Measurements from ENCODE around the gene BBS12. TPM values are rescaled to one million over a fixed set of nuclear protein-coding genes. Genes with fewer than 3 reads are reported as not detected.
A peak's percentile ranks its signal among the peaks of the same experiment; 100 is the strongest.

BBS12 gene
- total and polyA plus RNA-seq, 2 experiments from 2014 or later, result 5.2 to 7.1 TPM

- no peak overlapping the region for H3K4me3 ChIP-seq
- no peak overlapping the region for H2AFZ ChIP-seq
- no peaks in the 10 kb centered on the region for H3K9me2 ChIP-seq (ENCODE audit: insufficient read depth)
- no peak overlapping the region for H3K27ac ChIP-seq
- H3K79me2 ChIP-seq (ENCODE audit: insufficient read depth), result no peaks in the 10 kb centered on the region
- no peaks in the 10 kb centered on the region for H4K20me1 ChIP-seq (ENCODE audit: insufficient read depth)
- no peak overlapping the region for H3K9ac ChIP-seq
- H3K27me3 ChIP-seq (replicated peaks; ENCODE audit: insufficient read depth), result no peaks in the 10 kb centered on the region
- no peak for DNase-seq
- no peaks in the 10 kb centered on the region for H3K36me3 ChIP-seq (ENCODE audit: low read depth)
- in situ Hi-C loops (cut with MboI), result no loop called here
- H3K4me1 ChIP-seq (ENCODE audit: insufficient read depth), result peaks cover 12% of the 10 kb centered on the region; the same call in 1 of the 2 replicates
- 89 to 90% methylated on average over 4 of the region's 4 CpGs for WGBS, 2 experiments (ENCODE audit: low coverage in 1 of 2, low lambda C conversion rate in 2 of 2, missing lambda C conversion rate in 2 of 2)
- no peaks in the 10 kb centered on the region for H3K9me3 ChIP-seq (ENCODE audit: low read depth)
- H3K4me2 ChIP-seq (ENCODE audit: unreplicated experiment), result no peak overlapping the region
- H3F3A ChIP-seq (ENCODE audit: insufficient read depth), result peaks cover 13% of the 10 kb centered on the region; the same call in 1 of the 2 replicates
- no peak for TF ChIP-seq EZH2phosphoT487 (IDR thresholded peaks at IDR 0.05; ENCODE audit: insufficient read depth, low read depth)
- no peak for TF ChIP-seq EZH2 (IDR thresholded peaks at IDR 0.05; ENCODE audit: insufficient read depth, poor library complexity, severe bottlenecking)
These were observed 25.0 kb upstream of the BBS12 start for GRCh38 chr4:122707497-122707896.

GRCh38 chr4:122709236-122709635 lies 23.3 kb upstream of the BBS12 start:
- no peaks in the 10 kb centered on the region for H3K9me2 ChIP-seq (ENCODE audit: insufficient read depth)
- H3K79me2 ChIP-seq (ENCODE audit: insufficient read depth), result no peaks in the 10 kb centered on the region
- H3K4me2 ChIP-seq (ENCODE audit: unreplicated experiment), result no peak overlapping the region
- no peak overlapping the region for H3K4me3 ChIP-seq
- no peak overlapping the region for H3K9ac ChIP-seq
- peaks cover 12% of the 10 kb centered on the region; the same call in 1 of the 2 replicates for H3K4me1 ChIP-seq (ENCODE audit: insufficient read depth)
- no peak overlapping the region for H3K27ac ChIP-seq
- no peak for TF ChIP-seq EZH2phosphoT487 (IDR thresholded peaks at IDR 0.05; ENCODE audit: insufficient read depth, low read depth)
- TF ChIP-seq EZH2 (IDR thresholded peaks at IDR 0.05; ENCODE audit: insufficient read depth, poor library complexity, severe bottlenecking), result no peak
- in situ Hi-C loops (cut with MboI), result no loop called here
- no peaks in the 10 kb centered on the region for H3K9me3 ChIP-seq (ENCODE audit: low read depth)
- no peaks in the 10 kb centered on the region for H4K20me1 ChIP-seq (ENCODE audit: insufficient read depth)
- H3K27me3 ChIP-seq (replicated peaks; ENCODE audit: insufficient read depth), result no peaks in the 10 kb centered on the region
- no peaks in the 10 kb centered on the region for H3K36me3 ChIP-seq (ENCODE audit: low read depth)
- no peak overlapping the region for H2AFZ ChIP-seq
- H3F3A ChIP-seq (ENCODE audit: insufficient read depth), result peaks cover 13% of the 10 kb centered on the region; the same call in 1 of the 2 replicates
- DNase-seq, result no peak

GRCh38 chr4:122710434-122711308 lies 21.8 kb upstream of the BBS12 start:
- Histone ChIP-seq H2AFZ (peak overlapping the region; percentile 67), H3K36me3 (ENCODE audit: low read depth) (no peaks in the 10 kb centered on the region), H3K9me3 (ENCODE audit: low read depth) (no peaks in the 10 kb centered on the region), H3F3A (ENCODE audit: insufficient read depth) (peaks cover 13% of the 10 kb centered on the region; the same call in 1 of the 2 replicates), H3K4me1 (ENCODE audit: insufficient read depth) (peaks cover 12% of the 10 kb centered on the region; the same call in 1 of the 2 replicates), H3K4me3 (peak overlapping the region; percentile 55), H3K4me2 (ENCODE audit: unreplicated experiment) (peak overlapping the region; percentile 58), H3K27me3 (replicated peaks; ENCODE audit: insufficient read depth) (no peaks in the 10 kb centered on the region), H4K20me1 (ENCODE audit: insufficient read depth) (no peaks in the 10 kb centered on the region), H3K9me2 (ENCODE audit: insufficient read depth) (no peaks in the 10 kb centered on the region), H3K27ac (no peak overlapping the region), H3K9ac (peak overlapping the region; percentile 18; the same call in 1 of the 2 replicates), H3K79me2 (ENCODE audit: insufficient read depth) (no peaks in the 10 kb centered on the region)
- DNase-seq, result peak; percentile 57
- no peak for TF ChIP-seq EZH2 (IDR thresholded peaks at IDR 0.05; ENCODE audit: insufficient read depth, poor library complexity, severe bottlenecking)
- TF ChIP-seq EZH2phosphoT487 (IDR thresholded peaks at IDR 0.05; ENCODE audit: insufficient read depth, low read depth), result no peak
- 18 to 19% methylated on average over 9 of the region's 9 CpGs for WGBS, 2 experiments (ENCODE audit: low coverage in 1 of 2, low lambda C conversion rate in 2 of 2, missing lambda C conversion rate in 2 of 2)
- in situ Hi-C loops (cut with MboI), result no loop called here

- in situ Hi-C loops (cut with MboI), result no loop called here
- Histone ChIP-seq H3K4me3 (no peak overlapping the region), H3K9ac (no peak overlapping the region), H3K79me2 (ENCODE audit: insufficient read depth) (no peaks in the 10 kb centered on the region), H3K36me3 (ENCODE audit: low read depth) (no peaks in the 10 kb centered on the region), H3K27me3 (replicated peaks; ENCODE audit: insufficient read depth) (no peaks in the 10 kb centered on the region), H4K20me1 (ENCODE audit: insufficient read depth) (no peaks in the 10 kb centered on the region), H2AFZ (no peak overlapping the region), H3K4me1 (ENCODE audit: insufficient read depth) (peaks cover 12% of the 10 kb centered on the region; the same call in 1 of the 2 replicates), H3K4me2 (ENCODE audit: unreplicated experiment) (no peak overlapping the region), H3K27ac (no peak overlapping the region), H3F3A (ENCODE audit: insufficient read depth) (peaks cover 13% of the 10 kb centered on the region; the same call in 1 of the 2 replicates), H3K9me2 (ENCODE audit: insufficient read depth) (no peaks in the 10 kb centered on the region), H3K9me3 (ENCODE audit: low read depth) (no peaks in the 10 kb centered on the region)
- no peak for DNase-seq
- TF ChIP-seq EZH2 (IDR thresholded peaks at IDR 0.05; ENCODE audit: insufficient read depth, poor library complexity, severe bottlenecking), result no peak
- no peak for TF ChIP-seq EZH2phosphoT487 (IDR thresholded peaks at IDR 0.05; ENCODE audit: insufficient read depth, low read depth)
These were observed 20.6 kb upstream of the BBS12 start for GRCh38 chr4:122711919-122712318.

All from GM23248 (cell line).